Body of pancreas (tissue), 4 donors: ENCODE results near the gene WWTR1. TPM values are rescaled to one million over a fixed set of nuclear protein-coding genes. Genes with fewer than 3 reads are reported as not detected.

Experiments
- ATAC-seq: fragments of 150-250 bp; one replicate; pipeline ENCODE4 v1.9.1; 2016
- DNase-seq, 4 donors: peaks; one replicate each; pipeline ENCODE4 v3.0.0-alpha.2; 2019
- H3K27ac ChIP-seq, 4 donors: fragments of 200-600 bp; sonication (generic); 1 replicate in 3 of 4; 2 replicates in 1 of 4; pipeline versions ENCODE4 v1.5.1 to v1.6.1; 2016 to 2019; ENCODE audit warnings: mild to moderate bottlenecking in 1 of 4, mixed read lengths in 1 of 4, moderate library complexity in 1 of 4
- H3K27me3 ChIP-seq, 2 donors: fragments of 200-600 bp; sonication (generic); one replicate each; pipeline ENCODE4 v1.6.0; 2016; ENCODE audit warnings: mild to moderate bottlenecking in 1 of 2
- H3K36me3 ChIP-seq, 2 donors: fragments of 200-600 bp; sonication (generic); replicated peaks in 1 of 2; 2 replicates each; pipeline ENCODE4 v1.5.1; 2016; ENCODE audit warnings: low read depth in 2 of 2; ENCODE audit not compliant: insufficient read depth in 1 of 2
- H3K4me1 ChIP-seq: fragments of 200-600 bp; sonication (generic); one replicate; pipeline ENCODE4 v1.6.0; 2016
- H3K4me3 ChIP-seq, 2 donors: fragments of 200-600 bp; sonication (generic); 1 replicate in 1 of 2; 2 replicates in 1 of 2; pipeline ENCODE4 v1.5.1; 2016 to 2019
- H3K9me3 ChIP-seq, 3 donors: fragments of 200-600 bp; sonication (generic); 1 replicate in 2 of 3; 2 replicates in 1 of 3; pipeline ENCODE4 v1.5.1; 2016
- POLR2A ChIP-seq, 3 donors: fragments of 450-650 bp; IDR thresholded peaks; one replicate each; pipeline ENCODE4 v1.6.1; 2016; ENCODE audit warnings: antibody characterized with exemption in 3 of 3, mild to moderate bottlenecking in 2 of 3
- WGBS, 2 donors: methylation state at CpG; one replicate each; pipeline ENCODE4 v1.1.5; 2017; 5-methylcytosine and 5-hydroxymethylcytosine counted together
- intact Hi-C: fragments of 100-400 bp; cut with DNase I; formaldehyde crosslinking; loops from one replicate; pipeline ENCODE4 v1.15.1; 2023
- total RNA-seq, 2 donors: library from RNA; depleted of rRNA; stranded (reverse); fragments of >200 nt; gene quantifications; one replicate each; pipeline ENCODE4 v1.1.0, GENCODE V29; 2016
- TF ChIP-seq, protein P1 (sequence below), 7 experiments: fragments of 450-650 bp in 4 of 7; fragments of 200-600 bp in 3 of 7; sonication (generic) in 3 of 7; IDR thresholded peaks; one replicate each; pipeline ENCODE4 v1.5.1; 2016 to 2019; ENCODE audit warnings: antibody characterized with exemption in 7 of 7

The WWTR1 gene
- total RNA-seq, 2 donors from 2014 or later: 46.2 to 64.3 TPM

DNA sequence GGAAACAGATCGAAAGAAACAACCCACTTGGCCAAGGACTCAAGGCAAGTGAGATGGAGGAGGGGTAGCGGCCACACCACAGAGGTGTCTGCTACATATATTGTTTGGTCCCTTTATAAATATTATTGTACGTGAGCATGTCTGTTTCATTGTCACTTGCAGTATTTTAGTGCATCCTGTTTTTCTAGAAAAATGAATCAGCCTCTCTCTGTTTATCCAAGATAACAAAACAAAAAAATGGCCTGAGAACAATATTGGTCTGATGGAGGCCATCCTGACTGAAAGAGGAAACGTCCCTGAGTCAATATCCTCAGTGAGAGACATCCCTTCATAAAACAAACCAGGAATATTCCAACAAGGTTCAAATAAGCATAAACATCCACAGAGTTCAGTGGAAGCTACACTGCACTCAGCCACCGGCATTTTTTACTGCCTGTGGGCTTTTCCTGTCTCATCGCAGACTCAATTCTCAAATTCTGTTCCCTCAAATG, 42.0 kb downstream of the WWTR1 start:
- H3K9me3 ChIP-seq: no peaks in the 10 kb centered on the region
- H3K36me3 ChIP-seq: no peaks in the 10 kb centered on the region
- no peak overlapping the region for H3K4me3 ChIP-seq
- H3K4me1 ChIP-seq: no peaks in the 10 kb centered on the region
- DNase-seq (no peak), ATAC-seq (peak; percentile 25)
- peak overlapping the region in 1 of 4 donors; percentile 37 for H3K27ac ChIP-seq
- intact Hi-C loops: no loop called here
- 69 to 74% methylated on average over 6 of the region's 6 CpGs for WGBS, 2 donors
- no peaks in the 10 kb centered on the region for H3K27me3 ChIP-seq
- no peak for TF ChIP-seq POLR2A (IDR thresholded peaks at IDR 0.05)
- TF ChIP-seq, protein P1, sequence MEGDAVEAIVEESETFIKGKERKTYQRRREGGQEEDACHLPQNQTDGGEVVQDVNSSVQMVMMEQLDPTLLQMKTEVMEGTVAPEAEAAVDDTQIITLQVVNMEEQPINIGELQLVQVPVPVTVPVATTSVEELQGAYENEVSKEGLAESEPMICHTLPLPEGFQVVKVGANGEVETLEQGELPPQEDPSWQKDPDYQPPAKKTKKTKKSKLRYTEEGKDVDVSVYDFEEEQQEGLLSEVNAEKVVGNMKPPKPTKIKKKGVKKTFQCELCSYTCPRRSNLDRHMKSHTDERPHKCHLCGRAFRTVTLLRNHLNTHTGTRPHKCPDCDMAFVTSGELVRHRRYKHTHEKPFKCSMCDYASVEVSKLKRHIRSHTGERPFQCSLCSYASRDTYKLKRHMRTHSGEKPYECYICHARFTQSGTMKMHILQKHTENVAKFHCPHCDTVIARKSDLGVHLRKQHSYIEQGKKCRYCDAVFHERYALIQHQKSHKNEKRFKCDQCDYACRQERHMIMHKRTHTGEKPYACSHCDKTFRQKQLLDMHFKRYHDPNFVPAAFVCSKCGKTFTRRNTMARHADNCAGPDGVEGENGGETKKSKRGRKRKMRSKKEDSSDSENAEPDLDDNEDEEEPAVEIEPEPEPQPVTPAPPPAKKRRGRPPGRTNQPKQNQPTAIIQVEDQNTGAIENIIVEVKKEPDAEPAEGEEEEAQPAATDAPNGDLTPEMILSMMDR (IDR thresholded peaks at IDR 0.05): no peak

DNA sequence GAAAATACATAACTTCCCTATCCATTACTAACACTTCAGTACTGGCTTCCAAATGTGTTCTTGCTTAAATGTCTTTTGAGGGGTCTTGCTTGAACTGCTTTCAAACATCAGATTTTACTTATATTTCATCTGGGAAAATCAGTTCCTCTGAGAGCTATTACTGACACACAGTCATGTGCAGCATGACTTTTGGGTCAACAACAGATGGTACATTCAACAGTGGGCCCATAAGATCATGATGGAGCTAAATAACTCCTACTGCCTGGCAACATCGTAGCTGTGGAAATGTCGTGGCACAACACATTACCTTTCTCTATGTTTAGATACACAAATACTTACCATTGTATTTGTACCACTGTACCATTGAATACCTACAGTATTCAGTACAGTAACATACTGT, 43.8 kb downstream of the WWTR1 start:
- DNase-seq: no peak
- 79 to 90% methylated on average over 2 of the region's 2 CpGs for WGBS, 2 donors
- Histone ChIP-seq H3K27me3 (no peaks in the 10 kb centered on the region), H3K9me3 (no peaks in the 10 kb centered on the region), H3K4me3 (no peak overlapping the region), H3K36me3 (no peaks in the 10 kb centered on the region), H3K4me1 (no peaks in the 10 kb centered on the region), H3K27ac (no peak overlapping the region)
- TF ChIP-seq, protein P1 (IDR thresholded peaks at IDR 0.05): no peak
- no peak for TF ChIP-seq POLR2A (IDR thresholded peaks at IDR 0.05)
- intact Hi-C loops: no loop called here
- ATAC-seq: no peak

DNA sequence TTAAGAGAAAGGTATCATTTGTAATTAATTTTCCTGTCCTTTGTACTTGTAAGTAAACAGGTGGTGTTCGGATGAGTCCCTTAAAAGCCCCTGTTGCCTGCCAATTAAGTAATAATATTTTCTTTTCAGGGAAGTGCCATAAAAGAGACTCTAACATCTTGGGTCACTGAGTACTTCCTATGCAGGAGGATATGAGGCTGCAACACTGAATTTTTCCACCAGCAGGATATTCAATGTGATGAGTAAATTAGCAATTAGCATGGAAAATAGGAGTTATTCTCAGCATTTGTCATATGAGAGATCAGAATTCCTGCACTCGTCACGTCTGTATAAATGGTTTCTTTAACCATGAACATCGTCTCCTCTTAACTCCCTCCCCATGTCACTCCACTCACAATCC, 45.4 kb downstream of the WWTR1 start:
- Histone ChIP-seq H3K36me3 (no peaks in the 10 kb centered on the region), H3K27ac (no peak overlapping the region), H3K4me1 (peaks cover 11% of the 10 kb centered on the region), H3K27me3 (no peaks in the 10 kb centered on the region), H3K9me3 (no peaks in the 10 kb centered on the region), H3K4me3 (no peak overlapping the region)
- ATAC-seq (no peak), DNase-seq (no peak)
- TF ChIP-seq POLR2A (IDR thresholded peaks at IDR 0.05): no peak
- TF ChIP-seq, protein P1 (IDR thresholded peaks at IDR 0.05): no peak
- 87 to 91% methylated on average over 4 of the region's 4 CpGs for WGBS, 2 donors
- intact Hi-C loops: no loop called here

DNA sequence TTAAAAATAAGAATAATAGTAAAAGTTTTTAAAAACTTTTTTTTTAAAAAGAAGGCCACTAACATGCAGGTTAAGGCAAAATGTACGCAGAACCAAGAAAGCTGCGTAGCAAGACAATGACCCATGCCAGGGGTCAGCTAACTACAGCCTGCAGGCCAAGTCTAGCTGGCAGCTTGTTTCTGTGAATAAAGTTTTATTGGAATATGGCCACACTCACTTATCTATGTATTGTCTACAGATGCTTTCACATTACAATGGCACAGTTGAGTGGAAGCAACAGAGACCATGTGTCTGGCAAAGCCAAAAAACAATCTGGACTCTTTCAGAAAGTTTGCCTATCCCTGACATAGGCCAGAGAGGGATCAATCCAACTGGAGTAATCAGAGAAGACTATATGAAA, 46.7 kb downstream of the WWTR1 start:
- Histone ChIP-seq H3K9me3 (no peaks in the 10 kb centered on the region), H3K4me3 (no peak overlapping the region), H3K36me3 (no peaks in the 10 kb centered on the region), H3K27me3 (no peaks in the 10 kb centered on the region), H3K27ac (no peak overlapping the region), H3K4me1 (peaks cover 15% of the 10 kb centered on the region)
- 92 to 100% methylated on average over 2 of the region's 2 CpGs for WGBS, 2 donors
- no peak for TF ChIP-seq POLR2A (IDR thresholded peaks at IDR 0.05)
- TF ChIP-seq, protein P1 (IDR thresholded peaks at IDR 0.05): no peak
- intact Hi-C loops: no loop called here
- DNase-seq (no peak), ATAC-seq (no peak)

DNA sequence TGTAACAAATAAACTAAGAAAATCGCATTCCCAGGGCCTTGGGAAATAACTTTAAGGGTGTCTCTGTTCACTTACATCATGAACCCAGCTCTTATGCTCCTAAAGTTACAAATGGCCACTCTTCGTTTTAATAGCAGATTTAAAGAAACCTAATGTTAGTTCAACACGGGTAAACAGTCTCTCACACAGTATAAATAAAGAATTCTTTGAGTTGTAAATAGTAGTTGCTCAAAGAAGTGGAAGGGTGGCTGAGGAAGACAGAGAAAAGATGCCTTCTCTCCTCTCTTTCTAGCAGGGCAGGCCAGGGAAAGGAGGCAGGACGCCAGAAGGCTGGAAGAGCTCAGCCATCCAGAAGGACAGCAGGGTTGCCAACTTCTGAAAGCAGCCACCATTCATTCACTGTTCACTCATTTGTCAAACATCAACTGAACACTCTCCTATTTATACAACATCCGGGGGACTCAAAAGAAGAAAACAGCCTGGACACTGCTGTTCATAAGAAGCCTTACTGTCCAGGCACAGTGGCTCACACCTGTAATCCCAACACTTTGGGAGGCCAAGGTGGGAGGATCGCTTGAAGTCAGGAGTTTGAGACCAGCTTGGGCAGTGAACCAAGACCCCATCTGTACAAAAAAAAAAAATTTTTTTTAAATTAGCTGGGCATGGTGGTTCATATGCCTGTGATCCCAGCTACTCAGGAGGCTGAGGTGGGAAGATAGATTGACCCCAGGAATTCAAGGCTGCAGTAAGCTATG, 47.3 kb downstream of the WWTR1 start:
- ATAC-seq (no peak), DNase-seq (no peak)
- 54% methylated on average over 6 of the region's 6 CpGs for WGBS, 2 donors
- intact Hi-C loops: no loop called here
- Histone ChIP-seq H3K27ac (peak overlapping the region in 1 of 4 donors; percentile 72), H3K4me3 (no peak overlapping the region), H3K27me3 (no peaks in the 10 kb centered on the region), H3K36me3 (no peaks in the 10 kb centered on the region), H3K9me3 (no peaks in the 10 kb centered on the region), H3K4me1 (peaks cover 18% of the 10 kb centered on the region)
- TF ChIP-seq POLR2A (IDR thresholded peaks at IDR 0.05): no peak
- TF ChIP-seq, protein P1 (IDR thresholded peaks at IDR 0.05): no peak
